WERI-Rb-1 (cell line): ENCODE results near the gene ARHGEF12.

ENCODE experiments used
- DNase-seq: peaks from one replicate; pipeline ENCODE4 v3.0.0-alpha.2; 2020
- H3K27ac ChIP-seq: fragments of 250-450 bp; sonication (Bioruptor Pico); 2 replicates; pipeline ENCODE4 v1.5.1; 2020; ENCODE audit warnings: mild to moderate bottlenecking, moderate library complexity
- H3K27me3 ChIP-seq: fragments of 250-450 bp; sonication (Bioruptor Pico); 2 replicates; pipeline ENCODE4 v1.5.1; 2021; ENCODE audit warnings: mild to moderate bottlenecking, low read depth, moderate library complexity; ENCODE audit not compliant: insufficient read depth, severe bottlenecking
- H3K36me3 ChIP-seq: fragments of 250-450 bp; sonication (Bioruptor Pico); 2 replicates; pipeline ENCODE4 v1.5.1; 2020; ENCODE audit warnings: mild to moderate bottlenecking, moderate library complexity
- H3K4me3 ChIP-seq: 2 replicates; pipeline ENCODE4 v1.5.1; 2011; ENCODE audit warnings: low read depth, mild to moderate bottlenecking, control low read depth, low read length
- H3K9me3 ChIP-seq: fragments of 250-450 bp; sonication (Bioruptor Pico); 2 replicates; pipeline ENCODE4 v1.5.1; 2021; ENCODE audit warnings: mild to moderate bottlenecking, moderate library complexity; ENCODE audit not compliant: severe bottlenecking
- TF ChIP-seq, protein P1 (sequence below): IDR thresholded peaks from 2 replicates; pipeline ENCODE4 v1.5.1; 2011; ENCODE audit warnings: low read depth, mild to moderate bottlenecking, control low read depth, inconsistent platforms, low read length

The ARHGEF12 gene

DNA sequence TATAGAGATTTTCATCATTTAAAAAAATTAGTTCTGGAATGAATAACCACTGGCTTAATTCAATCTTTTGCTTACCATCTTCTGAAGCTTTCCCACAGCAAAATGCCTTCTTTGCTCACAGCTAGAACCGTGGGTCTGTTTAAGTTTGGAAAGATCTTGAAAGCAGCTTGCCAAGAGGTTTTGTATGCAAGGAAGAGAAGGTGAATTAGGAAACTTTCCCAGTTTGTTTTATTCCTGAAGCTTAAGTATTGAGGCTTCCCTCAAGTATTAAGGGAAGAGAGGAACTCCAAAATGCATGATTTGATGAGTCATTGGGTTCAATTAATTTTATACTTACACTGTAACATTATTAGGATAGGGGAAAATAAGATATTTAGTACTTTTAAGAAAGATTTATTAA lies 1.9 kb upstream of the ARHGEF12 start:
- no peak for DNase-seq
- Histone ChIP-seq H3K27ac (no peak overlapping the region), H3K27me3 (no peaks in the 10 kb centered on the region), H3K36me3 (peaks cover 13% of the 10 kb centered on the region), H3K4me3 (no peak overlapping the region), H3K9me3 (no peaks in the 10 kb centered on the region)
- TF ChIP-seq, protein P1, sequence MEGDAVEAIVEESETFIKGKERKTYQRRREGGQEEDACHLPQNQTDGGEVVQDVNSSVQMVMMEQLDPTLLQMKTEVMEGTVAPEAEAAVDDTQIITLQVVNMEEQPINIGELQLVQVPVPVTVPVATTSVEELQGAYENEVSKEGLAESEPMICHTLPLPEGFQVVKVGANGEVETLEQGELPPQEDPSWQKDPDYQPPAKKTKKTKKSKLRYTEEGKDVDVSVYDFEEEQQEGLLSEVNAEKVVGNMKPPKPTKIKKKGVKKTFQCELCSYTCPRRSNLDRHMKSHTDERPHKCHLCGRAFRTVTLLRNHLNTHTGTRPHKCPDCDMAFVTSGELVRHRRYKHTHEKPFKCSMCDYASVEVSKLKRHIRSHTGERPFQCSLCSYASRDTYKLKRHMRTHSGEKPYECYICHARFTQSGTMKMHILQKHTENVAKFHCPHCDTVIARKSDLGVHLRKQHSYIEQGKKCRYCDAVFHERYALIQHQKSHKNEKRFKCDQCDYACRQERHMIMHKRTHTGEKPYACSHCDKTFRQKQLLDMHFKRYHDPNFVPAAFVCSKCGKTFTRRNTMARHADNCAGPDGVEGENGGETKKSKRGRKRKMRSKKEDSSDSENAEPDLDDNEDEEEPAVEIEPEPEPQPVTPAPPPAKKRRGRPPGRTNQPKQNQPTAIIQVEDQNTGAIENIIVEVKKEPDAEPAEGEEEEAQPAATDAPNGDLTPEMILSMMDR: no peak

DNA sequence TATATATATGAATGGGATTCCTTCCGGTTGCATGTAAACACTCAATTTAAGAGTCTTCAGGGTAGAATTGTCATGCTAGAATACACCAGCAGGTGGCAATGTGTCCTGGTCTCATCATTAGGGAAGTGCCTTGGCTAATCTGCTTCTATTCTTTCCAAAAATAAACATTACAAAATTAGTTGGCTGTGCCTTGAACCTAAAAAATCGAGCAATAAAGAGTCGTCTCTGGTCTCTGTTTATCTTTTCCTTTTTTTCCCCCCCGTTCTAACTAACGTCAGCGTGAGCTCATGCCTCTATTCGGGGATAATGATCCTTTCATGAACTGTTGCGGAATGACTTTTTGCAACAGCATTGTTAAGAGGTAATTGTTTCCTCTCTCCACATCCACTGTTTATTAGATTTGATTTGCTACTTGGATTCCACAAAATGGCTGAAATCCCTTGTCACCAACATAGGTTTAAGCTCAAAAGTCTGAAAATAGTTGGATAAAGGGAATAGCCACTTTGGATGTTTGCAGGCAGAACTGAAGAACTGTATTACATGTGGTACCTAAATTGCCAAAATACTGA lies 1.2 kb upstream of the ARHGEF12 start:
- TF ChIP-seq, protein P1: peak; percentile 54
- peak overlapping the region; percentile 80; the same call in 1 of the 2 replicates for H3K27ac ChIP-seq
- H3K4me3 ChIP-seq: peak overlapping the region; percentile 98
- DNase-seq: peak; percentile 58
- H3K27me3 ChIP-seq: no peaks in the 10 kb centered on the region
- peaks cover 10% of the 10 kb centered on the region for H3K36me3 ChIP-seq
- H3K9me3 ChIP-seq: no peaks in the 10 kb centered on the region

DNA sequence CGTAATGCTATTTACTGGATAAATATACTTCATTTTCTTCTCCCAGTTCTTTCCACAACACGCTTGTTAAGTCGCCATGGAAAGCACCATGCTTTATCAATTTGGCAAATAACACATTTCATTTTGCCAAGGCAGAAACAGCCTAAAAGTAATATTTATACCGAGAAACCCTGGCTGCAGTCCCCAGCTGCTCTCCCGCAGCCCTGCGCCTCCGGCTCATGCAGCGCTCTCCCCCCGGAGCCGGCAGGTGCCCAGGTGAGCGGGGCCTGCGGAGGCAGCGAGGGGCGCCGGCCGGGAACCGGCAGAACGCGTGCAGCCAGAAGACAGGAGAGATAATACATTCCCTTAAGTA lies 681 bp upstream of the ARHGEF12 start:
- Histone ChIP-seq H3K9me3 (no peaks in the 10 kb centered on the region), H3K4me3 (peak overlapping the region; percentile 98), H3K27me3 (no peaks in the 10 kb centered on the region), H3K36me3 (peaks cover 4% of the 10 kb centered on the region), H3K27ac (peak overlapping the region; percentile 80)
- TF ChIP-seq, protein P1: no peak
- no peak for DNase-seq

DNA sequence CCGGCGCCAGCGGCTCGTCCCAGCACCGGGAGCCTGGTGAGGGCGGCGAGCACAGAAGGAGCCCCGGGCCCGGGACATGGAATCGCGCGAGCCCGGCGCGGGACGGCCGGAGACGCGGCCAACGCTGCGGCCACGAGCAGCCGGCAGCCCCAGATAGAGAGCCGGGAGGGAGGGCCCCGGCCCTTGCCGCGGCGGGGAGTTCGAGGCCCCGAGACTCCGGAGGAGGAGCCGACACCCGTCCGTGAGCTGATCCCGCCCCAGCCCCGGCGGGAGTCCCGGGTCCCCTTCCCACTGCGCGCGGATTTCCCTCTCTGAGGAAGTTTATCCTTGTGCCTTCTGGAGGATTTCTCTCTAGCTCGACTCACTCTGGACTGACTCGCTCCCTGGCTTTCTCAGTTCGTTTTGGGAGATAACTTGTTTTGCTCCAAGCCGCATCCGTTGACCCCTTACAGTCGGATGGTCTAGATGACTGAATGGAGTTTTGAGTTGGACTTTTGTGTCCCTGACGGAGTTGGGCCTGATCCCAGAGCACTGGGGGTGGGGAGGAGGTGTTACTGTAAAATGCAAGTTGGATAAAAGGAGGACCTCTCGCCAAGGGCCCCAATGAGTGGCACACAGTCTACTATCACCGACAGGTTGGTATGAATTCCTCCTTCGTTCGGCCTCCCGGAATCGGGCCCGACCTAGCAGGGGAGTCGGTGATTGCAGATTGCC lies 585 bp downstream of the ARHGEF12 start:
- peak; percentile 67 for DNase-seq
- Histone ChIP-seq H3K36me3 (peaks cover 3% of the 10 kb centered on the region; the same call in 1 of the 2 replicates), H3K27me3 (no peaks in the 10 kb centered on the region), H3K27ac (peak overlapping the region; percentile 90), H3K4me3 (peak overlapping the region; percentile 98), H3K9me3 (no peaks in the 10 kb centered on the region)
- TF ChIP-seq, protein P1: no peak

DNA sequence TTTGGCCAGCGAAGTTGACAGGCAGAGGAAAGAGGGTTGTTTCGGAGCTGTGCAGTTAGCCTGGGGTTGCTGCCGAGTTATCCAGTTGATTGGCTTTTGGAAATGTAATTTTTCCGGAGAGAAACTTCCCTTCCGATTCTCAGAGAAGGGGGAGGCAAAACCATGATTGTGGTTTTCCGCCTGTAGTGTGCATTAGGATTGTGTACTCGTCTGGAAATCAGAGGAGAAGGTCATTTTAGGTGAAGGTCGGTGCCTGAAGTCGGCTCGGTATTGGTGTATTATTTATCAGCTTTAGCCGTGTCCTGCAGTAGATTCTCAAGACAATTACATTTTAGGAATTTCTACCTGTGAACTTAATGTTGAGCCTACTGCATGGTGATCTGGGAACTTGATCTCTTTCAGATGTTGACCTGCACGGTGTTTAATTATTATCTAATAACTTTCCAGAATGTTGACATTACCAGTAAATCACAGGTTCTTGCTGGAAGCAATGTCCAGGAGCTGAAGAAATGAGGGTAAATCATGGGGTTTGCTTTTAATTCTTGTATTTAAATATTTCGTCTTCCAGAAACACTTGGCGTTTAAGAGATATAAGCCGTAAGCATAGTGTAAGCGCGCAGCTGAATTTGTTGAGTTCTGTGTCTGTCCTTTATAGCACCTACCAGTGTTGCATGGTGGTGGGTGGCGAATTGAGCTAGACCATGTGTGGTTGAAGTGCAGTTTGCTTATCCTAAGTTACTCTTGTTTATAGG lies 1.3 kb downstream of the ARHGEF12 start:
- TF ChIP-seq, protein P1: no peak
- no peaks in the 10 kb centered on the region for H3K27me3 ChIP-seq
- DNase-seq: no peak
- peak overlapping the region; percentile 90 for H3K27ac ChIP-seq
- no peaks in the 10 kb centered on the region for H3K9me3 ChIP-seq
- peak overlapping the region; percentile 98 for H3K4me3 ChIP-seq
- H3K36me3 ChIP-seq: peaks cover 3% of the 10 kb centered on the region; the same call in 1 of the 2 replicates
